SU-DHL-6 (cell line): ENCODE measurements around the gene GMCL1.

Experiments used
- H2AFZ ChIP-seq: fragments of 200-600 bp; sonication (generic); 2 replicates; pipeline ENCODE4 v1.6.1; 2014; ENCODE audit warnings: low read depth, mild to moderate bottlenecking, moderate library complexity, mixed read lengths, antibody characterized with exemption, low read length; ENCODE audit not compliant: severe bottlenecking
- H3F3A ChIP-seq: fragments of 200-600 bp; shearing (Covaris generic); 2 replicates; pipeline ENCODE4 v1.6.0; 2016; ENCODE audit warnings: antibody characterized with exemption, mild to moderate bottlenecking; ENCODE audit not compliant: insufficient read depth
- H3K27ac ChIP-seq: fragments of 200-600 bp; sonication (generic); 2 replicates; pipeline ENCODE4 v1.5.1; 2016; ENCODE audit warnings: low read depth, mild to moderate bottlenecking, low read length, moderate library complexity, mixed read lengths
- H3K27me3 ChIP-seq: fragments of 200-600 bp; sonication (generic), shearing (Covaris generic); 2 replicates; pipeline ENCODE4 v1.6.0; 2014; ENCODE audit warnings: mild to moderate bottlenecking, low read length
- H3K36me3 ChIP-seq: fragments of 200-600 bp; sonication (generic); 2 replicates; pipeline ENCODE4 v1.6.1; 2014; ENCODE audit warnings: mild to moderate bottlenecking, low read length, mixed read lengths
- H3K4me2 ChIP-seq: fragments of 300-600, 200-600 bp; shearing (Covaris generic), sonication (generic); 2 replicates; pipeline ENCODE4 v1.6.0; 2014; ENCODE audit warnings: low read length, low read depth, mild to moderate bottlenecking; ENCODE audit not compliant: poor library complexity, severe bottlenecking
- H3K4me3 ChIP-seq: fragments of 200-600 bp; sonication (generic); 2 replicates; pipeline ENCODE4 v1.5.1; 2014; ENCODE audit warnings: antibody characterized with exemption, low read length, mild to moderate bottlenecking, mixed read lengths; ENCODE audit not compliant: insufficient read depth, poor library complexity, severe bottlenecking
- H3K79me2 ChIP-seq: fragments of 200-600 bp; sonication (generic); 2 replicates; pipeline ENCODE4 v1.6.1; 2014; ENCODE audit warnings: mild to moderate bottlenecking, low read length, moderate library complexity; ENCODE audit not compliant: insufficient read depth
- H3K9ac ChIP-seq: fragments of 200-600 bp; sonication (generic); 2 replicates; pipeline ENCODE4 v1.7.0; 2014; ENCODE audit warnings: mild to moderate bottlenecking, low read length
- H3K9me2 ChIP-seq: fragments of 200-600 bp; sonication (generic); replicated peaks from 2 replicates; pipeline ENCODE4 v1.6.1; 2014; ENCODE audit warnings: low read length; ENCODE audit not compliant: insufficient read depth
- H3K9me3 ChIP-seq: fragments of 200-600 bp; sonication (generic); 2 replicates; pipeline ENCODE4 v1.6.1; 2014; ENCODE audit warnings: low read length, mixed read lengths; ENCODE audit not compliant: insufficient read depth
- H4K20me1 ChIP-seq: fragments of 200-600 bp; sonication (generic); 2 replicates; pipeline ENCODE4 v1.6.1; 2014; ENCODE audit warnings: low read depth, mild to moderate bottlenecking, antibody characterized with exemption, low read length, moderate library complexity, mixed read lengths
- EZH2phosphoT487 ChIP-seq: fragments of 200-600 bp; sonication (generic), shearing (Covaris generic); conservative IDR thresholded peaks from 2 replicates; pipeline ENCODE4 v1.6.1; 2018; ENCODE audit warnings: mild to moderate bottlenecking, antibody characterized with exemption, low read length, moderate library complexity, mixed read lengths
- TF ChIP-seq, protein P1 (sequence below): fragments of 200-600 bp; sonication (generic); IDR thresholded peaks from one replicate; pipeline ENCODE4 v1.5.1; 2017; ENCODE audit warnings: antibody characterized with exemption, mild to moderate bottlenecking, low read length, moderate library complexity; ENCODE audit not compliant: insufficient read depth, poor library complexity, severe bottlenecking

Gene GMCL1

DNA sequence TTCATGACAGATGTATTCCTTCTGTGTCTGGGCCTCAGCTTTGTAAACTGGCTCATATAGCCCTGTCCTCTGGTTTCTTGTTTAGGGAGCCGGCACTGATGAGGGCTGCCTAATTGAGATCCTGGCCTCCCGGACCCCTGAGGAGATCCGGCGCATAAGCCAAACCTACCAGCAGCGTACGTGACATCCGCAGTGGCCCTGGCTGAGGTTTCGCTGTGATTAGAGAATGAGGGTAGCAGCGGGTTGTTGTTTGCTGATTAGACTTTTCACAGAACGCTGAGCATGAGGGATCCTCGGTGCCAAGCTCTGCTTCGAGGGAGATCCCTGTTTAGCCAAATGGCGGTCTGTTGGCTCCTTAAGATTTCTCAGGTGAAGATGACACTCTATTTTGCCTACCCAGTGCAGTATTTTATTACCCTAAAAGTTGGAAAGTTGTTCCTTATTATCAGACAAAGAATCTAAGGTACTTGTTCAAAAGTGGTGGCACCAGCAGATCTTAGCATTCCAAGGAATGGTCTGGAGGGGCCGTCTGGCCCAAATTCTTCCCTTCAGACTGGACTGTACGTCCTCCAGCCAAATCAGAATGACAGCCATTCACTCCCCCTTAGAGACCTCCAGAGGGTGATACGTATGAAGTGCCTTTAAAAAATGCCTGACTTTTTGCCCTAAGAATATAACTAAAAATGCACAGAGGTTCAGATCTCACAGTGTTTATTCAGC is 21.5 kb upstream of the GMCL1 start:
- Histone ChIP-seq H3F3A (no peaks in the 10 kb centered on the region), H3K9me2 (no peaks in the 10 kb centered on the region), H2AFZ (no peak overlapping the region), H3K9ac (no peak overlapping the region), H3K4me2 (no peak overlapping the region), H3K79me2 (no peaks in the 10 kb centered on the region), H3K4me3 (no peak overlapping the region), H4K20me1 (no peaks in the 10 kb centered on the region), H3K27ac (no peak overlapping the region), H3K36me3 (no peaks in the 10 kb centered on the region), H3K27me3 (no peaks in the 10 kb centered on the region), H3K9me3 (no peaks in the 10 kb centered on the region)
- no peak for TF ChIP-seq EZH2phosphoT487
- TF ChIP-seq, protein P1, sequence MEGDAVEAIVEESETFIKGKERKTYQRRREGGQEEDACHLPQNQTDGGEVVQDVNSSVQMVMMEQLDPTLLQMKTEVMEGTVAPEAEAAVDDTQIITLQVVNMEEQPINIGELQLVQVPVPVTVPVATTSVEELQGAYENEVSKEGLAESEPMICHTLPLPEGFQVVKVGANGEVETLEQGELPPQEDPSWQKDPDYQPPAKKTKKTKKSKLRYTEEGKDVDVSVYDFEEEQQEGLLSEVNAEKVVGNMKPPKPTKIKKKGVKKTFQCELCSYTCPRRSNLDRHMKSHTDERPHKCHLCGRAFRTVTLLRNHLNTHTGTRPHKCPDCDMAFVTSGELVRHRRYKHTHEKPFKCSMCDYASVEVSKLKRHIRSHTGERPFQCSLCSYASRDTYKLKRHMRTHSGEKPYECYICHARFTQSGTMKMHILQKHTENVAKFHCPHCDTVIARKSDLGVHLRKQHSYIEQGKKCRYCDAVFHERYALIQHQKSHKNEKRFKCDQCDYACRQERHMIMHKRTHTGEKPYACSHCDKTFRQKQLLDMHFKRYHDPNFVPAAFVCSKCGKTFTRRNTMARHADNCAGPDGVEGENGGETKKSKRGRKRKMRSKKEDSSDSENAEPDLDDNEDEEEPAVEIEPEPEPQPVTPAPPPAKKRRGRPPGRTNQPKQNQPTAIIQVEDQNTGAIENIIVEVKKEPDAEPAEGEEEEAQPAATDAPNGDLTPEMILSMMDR = no peak

GRCh38 chr2:69810550-69810949 is 18.9 kb upstream of the GMCL1 start:
- Histone ChIP-seq H4K20me1 (no peaks in the 10 kb centered on the region), H3K9me3 (no peaks in the 10 kb centered on the region), H3K79me2 (no peaks in the 10 kb centered on the region), H2AFZ (no peak overlapping the region), H3K4me3 (no peak overlapping the region), H3F3A (no peaks in the 10 kb centered on the region), H3K27me3 (no peaks in the 10 kb centered on the region), H3K9me2 (no peaks in the 10 kb centered on the region), H3K27ac (no peak overlapping the region), H3K9ac (no peak overlapping the region), H3K36me3 (no peaks in the 10 kb centered on the region), H3K4me2 (no peak overlapping the region)
- TF ChIP-seq EZH2phosphoT487 = no peak
- TF ChIP-seq, protein P1 = no peak

DNA sequence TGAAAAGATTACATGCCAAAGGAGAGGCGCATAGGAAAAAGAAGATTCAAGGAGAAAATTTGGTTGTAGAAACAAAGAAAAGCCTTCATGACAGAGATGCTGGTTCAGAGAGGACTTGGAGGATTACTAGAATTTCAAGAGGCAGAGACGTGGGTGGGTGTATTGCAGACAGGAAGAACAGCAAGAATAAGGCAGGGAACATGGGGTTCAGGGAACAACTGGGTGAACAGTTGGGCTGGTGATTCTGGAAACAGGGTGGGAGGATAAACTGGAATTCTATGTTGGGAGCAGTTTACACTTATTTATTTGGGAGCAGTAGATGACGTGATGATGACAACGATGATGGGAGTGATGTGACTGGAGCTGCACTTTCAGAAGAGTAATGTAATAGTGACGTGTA is 18.4 kb upstream of the GMCL1 start:
- no peak overlapping the region for H3K4me3 ChIP-seq
- TF ChIP-seq EZH2phosphoT487 = no peak
- TF ChIP-seq, protein P1 = no peak
- no peak overlapping the region for H3K9ac ChIP-seq
- no peak overlapping the region for H2AFZ ChIP-seq
- no peaks in the 10 kb centered on the region for H3K9me3 ChIP-seq
- H3K27ac ChIP-seq = no peak overlapping the region
- H3F3A ChIP-seq = no peaks in the 10 kb centered on the region
- no peaks in the 10 kb centered on the region for H3K79me2 ChIP-seq
- H3K4me2 ChIP-seq = no peak overlapping the region
- H3K27me3 ChIP-seq = no peaks in the 10 kb centered on the region
- no peaks in the 10 kb centered on the region for H4K20me1 ChIP-seq
- no peaks in the 10 kb centered on the region for H3K9me2 ChIP-seq
- no peaks in the 10 kb centered on the region for H3K36me3 ChIP-seq
